PC-3 (cell line): ENCODE measurements around the gene IWS1. TPM values are rescaled to one million over a fixed set of nuclear protein-coding genes. Genes with fewer than 3 reads are reported as not detected.
"Not testable (repeated sequence)": the region's sequence is repeated elsewhere in the genome, so short reads cannot be mapped to it uniquely, and the experiment has no call there.

Experiments
- ATAC-seq: fragments of 200-7000 bp; cut with Tn5 transposase; 2 replicates; pipeline ENCODE4 v1.9.1; 2020; ENCODE audit warnings: mild to moderate bottlenecking, moderate library complexity
- BruUV-seq: library from RNA; stranded (reverse); fragments of 400-500 nt; replicated peaks from 2 replicates; lab custom pipeline; 2021; lab: Mats Ljungman, UMichigan
- CTCF ChIA-PET: fragments of 300-600 bp; sonication (Branson Sonifier 250); formaldehyde crosslinking; loops from one replicate; lab custom pipeline; 2022; ENCODE audit warnings: antibody characterized with exemption; lab: Charles Lee
- POLR2A ChIA-PET: fragments of 300-600 bp; sonication (Branson Sonifier 250); formaldehyde crosslinking; loops from one replicate; lab custom pipeline; 2022; ENCODE audit warnings: antibody characterized with exemption; ENCODE audit not compliant: unreplicated experiment; lab: Charles Lee
- DNase-seq: peaks from one replicate; pipeline ENCODE4 v3.0.0-alpha.2; 2015
- H2AFZ ChIP-seq: fragments of 300-600 bp; sonication (generic); 2 replicates; pipeline ENCODE4 v1.6.0; 2016; ENCODE audit warnings: antibody characterized with exemption, low read length
- H3F3A ChIP-seq: fragments of 300-600 bp; sonication (generic); one replicate; pipeline ENCODE4 v1.6.0; 2017; ENCODE audit warnings: antibody characterized with exemption, low read length, control low read depth, mild to moderate bottlenecking; ENCODE audit not compliant: unreplicated experiment
- H3K27ac ChIP-seq: fragments of 300-600 bp; sonication (generic); 2 replicates; pipeline ENCODE4 v1.5.1; 2016; ENCODE audit warnings: mild to moderate bottlenecking, low read length
- H3K27me3 ChIP-seq: fragments of 300-600 bp; sonication (generic); 2 replicates; pipeline ENCODE4 v1.6.1; 2016; ENCODE audit warnings: low read length, mixed read lengths
- H3K36me3 ChIP-seq: fragments of 300-600 bp; sonication (generic); 2 replicates; pipeline ENCODE4 v1.6.1; 2016; ENCODE audit warnings: low read depth, mixed run types, low read length, mixed read lengths
- H3K4me1 ChIP-seq: fragments of 300-600 bp; sonication (generic); 2 replicates; pipeline ENCODE4 v1.5.1; 2016; ENCODE audit warnings: low read length; ENCODE audit not compliant: insufficient read depth
- H3K4me2 ChIP-seq: fragments of 300-600 bp; sonication (generic); 2 replicates; pipeline ENCODE4 v1.6.0; 2016; ENCODE audit warnings: low read length
- H3K4me3 ChIP-seq: fragments of 300-600 bp; sonication (generic); 2 replicates; pipeline ENCODE4 v1.5.1; 2016; ENCODE audit warnings: mild to moderate bottlenecking, low read length, mixed read lengths
- H3K79me2 ChIP-seq: fragments of 300-600 bp; sonication (generic); 2 replicates; pipeline ENCODE4 v1.6.1; 2017; ENCODE audit warnings: low read length, mixed read lengths
- H3K9ac ChIP-seq: fragments of 300-600 bp; sonication (generic); 2 replicates; pipeline ENCODE4 v1.6.0; 2016; ENCODE audit warnings: mild to moderate bottlenecking, low read length
- H3K9me2 ChIP-seq: fragments of 300-600 bp; sonication (generic); replicated peaks from 2 replicates; pipeline ENCODE4 v1.6.1; 2016; ENCODE audit warnings: mixed run types, low read length, mixed read lengths
- H3K9me3 ChIP-seq: fragments of 300-600 bp; sonication (generic); 2 replicates; pipeline ENCODE4 v1.6.1; 2016; ENCODE audit warnings: low read length, mixed read lengths
- H4K20me1 ChIP-seq: fragments of 300-600 bp; sonication (generic); 2 replicates; pipeline ENCODE4 v1.6.1; 2016; ENCODE audit warnings: low read length, mixed read lengths
- EZH2 ChIP-seq: fragments of 300-600 bp; sonication (generic); IDR thresholded peaks from one replicate; pipeline ENCODE4 v1.6.1; 2017; ENCODE audit warnings: antibody characterized with exemption, mild to moderate bottlenecking, low read length; ENCODE audit not compliant: unreplicated experiment
- EZH2phosphoT487 ChIP-seq: fragments of 300-600 bp; sonication (generic); IDR thresholded peaks from 2 replicates; pipeline ENCODE4 v1.6.1; 2018; ENCODE audit warnings: mild to moderate bottlenecking, antibody characterized with exemption, low read length, borderline replicate concordance
- intact Hi-C: fragments of 100-400 bp; cut with micrococcal nuclease; formaldehyde crosslinking; loops from 2 replicates; pipeline ENCODE4 v1.9.0; 2023
- total RNA-seq: library from RNA; depleted of rRNA; stranded (reverse); fragments of >200 nt; gene quantifications from 2 replicates; pipeline ENCODE4 v1.2.3, GENCODE V29; 2014
- TF ChIP-seq, protein P1 (sequence below): fragments of 300-600 bp; sonication (generic); conservative IDR thresholded peaks from 2 replicates; pipeline ENCODE4 v1.5.1; 2017; ENCODE audit warnings: antibody characterized with exemption, low read depth, mild to moderate bottlenecking, low read length

IWS1 gene
- total RNA-seq, 1 experiment from 2014 or later: 51.4 TPM

GRCh38 chr2:127573298-127573697 is 47.0 kb upstream of the IWS1 start:
- no peak overlapping the region for H3K27ac ChIP-seq
- DNase-seq: no peak
- CTCF ChIA-PET: no interaction called here
- no peaks in the 10 kb centered on the region for H4K20me1 ChIP-seq
- H3K36me3 ChIP-seq: no peaks in the 10 kb centered on the region
- POLR2A ChIA-PET: no interaction called here
- H3K79me2 ChIP-seq: no peaks in the 10 kb centered on the region
- no peaks in the 10 kb centered on the region for H3K9me2 ChIP-seq
- TF ChIP-seq EZH2 (no peak), EZH2phosphoT487 (no peak)
- TF ChIP-seq, protein P1, sequence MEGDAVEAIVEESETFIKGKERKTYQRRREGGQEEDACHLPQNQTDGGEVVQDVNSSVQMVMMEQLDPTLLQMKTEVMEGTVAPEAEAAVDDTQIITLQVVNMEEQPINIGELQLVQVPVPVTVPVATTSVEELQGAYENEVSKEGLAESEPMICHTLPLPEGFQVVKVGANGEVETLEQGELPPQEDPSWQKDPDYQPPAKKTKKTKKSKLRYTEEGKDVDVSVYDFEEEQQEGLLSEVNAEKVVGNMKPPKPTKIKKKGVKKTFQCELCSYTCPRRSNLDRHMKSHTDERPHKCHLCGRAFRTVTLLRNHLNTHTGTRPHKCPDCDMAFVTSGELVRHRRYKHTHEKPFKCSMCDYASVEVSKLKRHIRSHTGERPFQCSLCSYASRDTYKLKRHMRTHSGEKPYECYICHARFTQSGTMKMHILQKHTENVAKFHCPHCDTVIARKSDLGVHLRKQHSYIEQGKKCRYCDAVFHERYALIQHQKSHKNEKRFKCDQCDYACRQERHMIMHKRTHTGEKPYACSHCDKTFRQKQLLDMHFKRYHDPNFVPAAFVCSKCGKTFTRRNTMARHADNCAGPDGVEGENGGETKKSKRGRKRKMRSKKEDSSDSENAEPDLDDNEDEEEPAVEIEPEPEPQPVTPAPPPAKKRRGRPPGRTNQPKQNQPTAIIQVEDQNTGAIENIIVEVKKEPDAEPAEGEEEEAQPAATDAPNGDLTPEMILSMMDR: no peak
- no TSS peak for BruUV-seq
- ATAC-seq: no peak
- no peaks in the 10 kb centered on the region for H3K27me3 ChIP-seq
- no peak overlapping the region for H3K9ac ChIP-seq
- H2AFZ ChIP-seq: no peak overlapping the region
- no peaks in the 10 kb centered on the region for H3K9me3 ChIP-seq
- no peaks in the 10 kb centered on the region for H3F3A ChIP-seq
- intact Hi-C loops: no loop called here
- H3K4me3 ChIP-seq: no peak overlapping the region
- no peak overlapping the region for H3K4me2 ChIP-seq
- peaks cover 15% of the 10 kb centered on the region for H3K4me1 ChIP-seq

DNA sequence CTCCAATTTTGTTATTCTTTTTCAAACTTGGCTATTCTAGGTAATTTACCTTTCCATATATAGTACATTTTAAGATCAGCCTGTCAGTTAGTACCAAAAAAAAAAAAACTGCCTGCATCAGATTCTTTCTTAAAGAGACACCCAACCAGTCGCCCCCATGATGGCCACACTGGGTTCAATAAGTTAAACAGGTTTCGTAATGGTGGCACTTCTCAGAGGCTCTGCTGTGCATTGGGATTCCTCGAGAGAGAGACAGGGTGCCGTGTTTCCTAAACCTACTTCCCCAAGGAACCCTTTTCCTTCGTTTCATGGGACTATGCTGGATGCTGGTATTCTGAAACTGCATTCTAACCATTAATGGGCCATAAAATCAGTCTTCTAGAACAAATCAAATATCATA is 46.6 kb upstream of the IWS1 start:
- intact Hi-C loops: no loop called here
- H3K36me3 ChIP-seq: no peaks in the 10 kb centered on the region

GRCh38 chr2:127572352-127572751 is 46.1 kb upstream of the IWS1 start:
- intact Hi-C loops, H3K4me3 ChIP-seq, BruUV-seq, H3K27ac ChIP-seq, H2AFZ ChIP-seq, H3K9ac ChIP-seq, H3K36me3 ChIP-seq, H3K9me3 ChIP-seq, DNase-seq, CTCF ChIA-PET, H4K20me1 ChIP-seq, H3F3A ChIP-seq, ATAC-seq, H3K9me2 ChIP-seq, H3K4me2 ChIP-seq, H3K27me3 ChIP-seq, H3K79me2 ChIP-seq, POLR2A ChIA-PET: not testable (repeated sequence)
- peaks cover 15% of the 10 kb centered on the region for H3K4me1 ChIP-seq

More for the DNA sequence above, 46.6 kb upstream of the IWS1 start:
- no TSS peak for BruUV-seq
- Histone ChIP-seq H3K9ac (no peak overlapping the region), H3K27ac (no peak overlapping the region), H3K79me2 (no peaks in the 10 kb centered on the region), H3K27me3 (no peaks in the 10 kb centered on the region), H3K4me3 (no peak overlapping the region), H4K20me1 (no peaks in the 10 kb centered on the region), H3K9me3 (no peaks in the 10 kb centered on the region), H2AFZ (no peak overlapping the region), H3K4me1 (peaks cover 15% of the 10 kb centered on the region), H3K4me2 (no peak overlapping the region), H3F3A (no peaks in the 10 kb centered on the region), H3K9me2 (no peaks in the 10 kb centered on the region)
- POLR2A ChIA-PET: no interaction called here
- TF ChIP-seq EZH2phosphoT487: no peak
- TF ChIP-seq, protein P1: no peak
- TF ChIP-seq EZH2: no peak
- CTCF ChIA-PET: no interaction called here
- no peak for ATAC-seq
- no peak for DNase-seq
